ENCODE data around the gene TCTN3. TPM values are rescaled to one million over a fixed set of nuclear protein-coding genes. Genes with fewer than 3 reads are reported as not detected.

TCTN3 gene
- polyA plus RNA-seq, 2 donors = 6.4 to 10.5 TPM

DNA sequence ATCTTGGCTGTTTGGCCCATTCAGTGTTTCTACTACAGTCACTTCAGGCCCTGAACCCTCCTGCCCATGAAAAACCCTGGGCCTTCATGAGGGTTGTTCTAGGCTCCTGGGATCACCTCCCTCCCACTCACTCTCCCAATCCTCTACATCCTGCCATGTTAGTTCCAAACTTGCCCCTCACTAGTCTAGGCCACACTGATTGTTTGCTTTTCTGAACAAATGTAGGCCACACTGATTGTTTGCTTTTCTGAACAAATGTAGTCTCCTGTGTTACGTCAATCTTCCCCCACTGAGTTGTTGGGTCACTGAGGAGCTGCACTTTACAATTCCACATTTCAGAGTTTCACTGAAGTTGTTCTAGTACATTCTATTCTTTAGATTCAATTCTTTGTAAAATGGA is 31.9 kb downstream of the TCTN3 start:
- Histone ChIP-seq H3K4me3 (ENCODE audit: low read depth in 1 of 2, low read length in 2 of 2) (no peak overlapping the region), H3K27ac (ENCODE audit: low read depth in 2 of 2, low read length in 1 of 2) (no peak overlapping the region), H3K9me3 (ENCODE audit: control insufficient read depth in 2 of 2, insufficient read depth in 1 of 2, low read depth in 1 of 2, low read length in 1 of 2) (no peaks in the 10 kb centered on the region), H3K4me1 (ENCODE audit: control insufficient read depth in 2 of 2, insufficient read depth in 2 of 2, low read length in 1 of 2) (no peaks in the 10 kb centered on the region), H3K36me3 (ENCODE audit: control insufficient read depth in 2 of 2, insufficient read depth in 2 of 2, low read length in 1 of 2) (no peaks in the 10 kb centered on the region), H3K27me3 (ENCODE audit: control insufficient read depth in 1 of 2, insufficient read depth in 2 of 2, low read length in 2 of 2) (no peaks in the 10 kb centered on the region)
- 79 to 89% methylated on average over 1 of the region's 1 CpG for WGBS, 2 donors

DNA sequence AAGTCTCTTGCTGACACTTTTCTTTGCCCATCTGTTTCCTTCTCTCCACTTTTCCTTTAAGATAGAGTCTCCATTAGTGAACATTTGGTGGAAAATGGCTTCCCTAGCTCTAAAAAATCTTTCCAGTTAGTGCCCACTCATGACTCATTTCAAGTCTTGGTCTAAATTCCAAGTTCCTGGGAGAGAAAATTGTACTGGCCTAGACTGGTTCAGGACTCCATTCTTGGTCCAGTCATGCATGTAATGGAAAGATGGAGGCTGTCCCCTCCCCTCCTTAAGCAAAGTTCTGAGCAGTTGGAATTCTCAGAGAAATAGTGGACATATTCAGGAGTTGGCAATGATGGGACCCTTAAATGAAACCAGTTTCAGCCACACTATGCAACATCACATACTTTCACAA is 33.4 kb downstream of the TCTN3 start:
- H3K27me3 ChIP-seq (ENCODE audit: control insufficient read depth in 1 of 2, insufficient read depth in 2 of 2, low read length in 2 of 2) = no peaks in the 10 kb centered on the region

DNA sequence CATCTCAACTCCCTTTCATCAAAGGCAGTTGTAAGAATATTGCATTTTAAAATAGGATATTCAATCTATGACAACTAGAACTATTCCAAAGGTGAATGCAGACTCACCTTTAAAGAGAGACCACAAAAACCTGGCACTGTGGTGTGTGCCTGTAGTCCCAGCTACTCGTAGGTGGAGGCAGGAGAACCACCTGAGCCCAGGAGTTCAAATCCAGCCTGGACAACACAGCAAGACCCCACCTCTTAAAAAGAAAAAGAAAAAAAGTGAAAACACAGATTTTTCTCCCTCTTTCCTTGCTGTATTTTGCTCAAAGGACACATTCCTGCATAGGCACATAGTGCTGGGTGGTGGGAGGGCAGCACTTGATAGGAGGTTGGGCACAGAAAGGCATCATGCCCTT is 36.5 kb downstream of the TCTN3 start:
- Histone ChIP-seq H3K4me1 (ENCODE audit: control insufficient read depth in 2 of 2, insufficient read depth in 2 of 2, low read length in 1 of 2) (no peaks in the 10 kb centered on the region), H3K27me3 (ENCODE audit: control insufficient read depth in 1 of 2, insufficient read depth in 2 of 2, low read length in 2 of 2) (no peaks in the 10 kb centered on the region), H3K36me3 (ENCODE audit: control insufficient read depth in 2 of 2, insufficient read depth in 2 of 2, low read length in 1 of 2) (no peaks in the 10 kb centered on the region), H3K4me3 (ENCODE audit: low read depth in 1 of 2, low read length in 2 of 2) (peak overlapping the region in 1 of 2 donors; percentile 82), H3K27ac (ENCODE audit: low read depth in 2 of 2, low read length in 1 of 2) (no peak overlapping the region), H3K9me3 (ENCODE audit: control insufficient read depth in 2 of 2, insufficient read depth in 1 of 2, low read depth in 1 of 2, low read length in 1 of 2) (no peaks in the 10 kb centered on the region)
- WGBS, 2 donors = 42 to 71% methylated on average over 1 of the region's 1 CpG

More for the DNA sequence above, 33.4 kb downstream of the TCTN3 start:
- no peaks in the 10 kb centered on the region for H3K36me3 ChIP-seq (ENCODE audit: control insufficient read depth in 2 of 2, insufficient read depth in 2 of 2, low read length in 1 of 2)
- no peaks in the 10 kb centered on the region for H3K4me1 ChIP-seq (ENCODE audit: control insufficient read depth in 2 of 2, insufficient read depth in 2 of 2, low read length in 1 of 2)
- H3K9me3 ChIP-seq (ENCODE audit: control insufficient read depth in 2 of 2, insufficient read depth in 1 of 2, low read depth in 1 of 2, low read length in 1 of 2) = no peaks in the 10 kb centered on the region
- no peak overlapping the region for H3K4me3 ChIP-seq (ENCODE audit: low read depth in 1 of 2, low read length in 2 of 2)
- H3K27ac ChIP-seq (ENCODE audit: low read depth in 2 of 2, low read length in 1 of 2) = no peak overlapping the region

DNA sequence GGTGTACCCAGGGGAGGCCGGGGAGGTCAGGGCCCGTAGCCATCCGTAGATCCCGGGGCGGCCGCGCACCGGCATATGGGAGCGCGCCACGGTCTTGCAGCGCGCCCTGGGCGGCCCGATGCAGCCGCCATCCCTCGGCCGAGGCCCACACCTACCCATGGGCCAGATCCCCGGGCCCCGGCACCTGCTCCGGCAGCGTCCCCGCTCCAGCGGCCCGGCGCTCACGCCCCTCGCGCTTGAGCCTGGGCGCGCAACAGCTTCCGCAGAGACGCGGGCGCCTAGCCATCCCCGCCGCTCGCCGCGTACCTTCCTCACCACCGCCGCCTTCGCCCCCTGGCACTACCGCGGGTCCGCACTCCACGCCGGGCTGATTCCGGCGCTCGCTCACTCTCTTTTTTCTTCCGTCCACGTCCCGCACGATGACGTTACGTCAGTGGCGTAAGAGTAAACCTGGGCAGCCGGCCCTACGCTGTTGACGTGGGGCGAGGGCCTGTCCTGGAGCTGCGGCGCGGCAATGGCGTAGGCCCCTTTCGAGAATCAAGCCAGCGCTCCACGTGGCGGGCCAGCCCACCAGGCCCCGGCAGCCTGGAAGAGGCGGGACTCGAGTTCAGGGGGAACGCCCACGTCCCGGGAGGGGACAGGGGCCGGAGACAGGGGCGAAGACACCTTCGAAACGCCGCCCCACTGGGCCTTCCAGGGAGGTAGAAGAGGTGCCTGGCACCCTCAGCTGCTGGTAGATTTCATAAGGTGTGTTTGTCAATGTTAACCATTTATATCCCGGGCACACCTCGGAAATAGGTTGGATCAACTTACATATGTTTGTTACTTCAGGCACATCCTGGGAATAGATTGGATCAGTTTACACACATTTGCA is 37.2 kb downstream of the TCTN3 start, which contains the start of gene ALDH18A1:
Gene ALDH18A1 (minus strand): TSS at position 421 of the 874 bp plus-strand sequence. CDS start 3,334 bp downstream, outside the sequence.
- H3K4me3 ChIP-seq (ENCODE audit: low read depth in 1 of 2, low read length in 2 of 2) = peak within 1 kb of the TSS; percentile 77 to 82
- H3K27ac ChIP-seq (ENCODE audit: low read depth in 2 of 2, low read length in 1 of 2) = peak within 1 kb of the TSS in 1 of 2 donors; percentile 37
- 0% methylated on average over 64 to 83 of the region's 83 CpGs for WGBS, 2 donors
- no peaks in the 10 kb centered on the region for H3K4me1 ChIP-seq (ENCODE audit: control insufficient read depth in 2 of 2, insufficient read depth in 2 of 2, low read length in 1 of 2)
- no peaks in the 10 kb centered on the region for H3K27me3 ChIP-seq (ENCODE audit: control insufficient read depth in 1 of 2, insufficient read depth in 2 of 2, low read length in 2 of 2)
- no peaks in the 10 kb centered on the region for H3K9me3 ChIP-seq (ENCODE audit: control insufficient read depth in 2 of 2, insufficient read depth in 1 of 2, low read depth in 1 of 2, low read length in 1 of 2)
- peaks cover 0 to under 1% of the 10 kb centered on the region in 2 donors for H3K36me3 ChIP-seq (ENCODE audit: control insufficient read depth in 2 of 2, insufficient read depth in 2 of 2, low read length in 1 of 2)

DNA sequence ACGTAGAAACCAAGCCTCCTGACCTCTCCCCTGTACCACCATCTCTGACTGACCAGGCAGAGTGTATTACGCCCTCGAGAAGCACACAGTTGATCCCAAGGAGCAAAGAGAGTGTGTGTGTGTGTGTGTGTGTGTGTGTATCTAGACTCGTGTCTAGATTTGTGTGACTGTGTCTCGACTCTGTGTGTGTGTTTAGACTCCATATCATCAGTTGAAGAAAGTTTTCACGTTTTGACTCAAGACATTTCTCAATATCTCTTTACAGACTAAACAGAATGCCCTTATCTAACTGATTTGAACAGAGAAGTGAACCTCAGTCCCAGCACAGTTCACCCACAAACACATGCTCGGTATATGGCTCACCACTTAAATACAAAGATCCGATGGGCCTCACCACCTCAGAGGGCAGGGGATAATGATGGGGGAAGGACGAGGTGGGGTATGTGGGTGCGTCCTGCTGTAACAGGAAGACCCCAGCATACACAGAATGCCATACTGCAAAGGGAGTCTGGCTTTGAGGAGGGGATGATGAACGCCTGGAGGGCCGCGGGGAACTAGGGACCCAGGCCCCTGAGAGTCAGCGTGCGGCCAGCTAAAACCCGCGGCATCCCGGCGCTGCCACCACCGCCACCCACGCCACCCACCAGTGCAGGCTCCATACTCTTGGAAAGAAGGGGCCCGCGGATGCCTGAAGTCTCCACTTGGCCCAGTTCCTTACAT is 38.0 kb downstream of the TCTN3 start:
- H3K4me3 ChIP-seq (ENCODE audit: low read depth in 1 of 2, low read length in 2 of 2) = peak overlapping the region; percentile 77 to 82
- no peaks in the 10 kb centered on the region for H3K4me1 ChIP-seq (ENCODE audit: control insufficient read depth in 2 of 2, insufficient read depth in 2 of 2, low read length in 1 of 2)
- H3K9me3 ChIP-seq (ENCODE audit: control insufficient read depth in 2 of 2, insufficient read depth in 1 of 2, low read depth in 1 of 2, low read length in 1 of 2) = no peaks in the 10 kb centered on the region
- peaks cover 0 to 3% of the 10 kb centered on the region in 2 donors for H3K36me3 ChIP-seq (ENCODE audit: control insufficient read depth in 2 of 2, insufficient read depth in 2 of 2, low read length in 1 of 2)
- WGBS, 2 donors = 7 to 8% methylated on average over 23 of the region's 23 CpGs
- peak overlapping the region in 1 of 2 donors; percentile 37 for H3K27ac ChIP-seq (ENCODE audit: low read depth in 2 of 2, low read length in 1 of 2)
- no peaks in the 10 kb centered on the region for H3K27me3 ChIP-seq (ENCODE audit: control insufficient read depth in 1 of 2, insufficient read depth in 2 of 2, low read length in 2 of 2)

DNA sequence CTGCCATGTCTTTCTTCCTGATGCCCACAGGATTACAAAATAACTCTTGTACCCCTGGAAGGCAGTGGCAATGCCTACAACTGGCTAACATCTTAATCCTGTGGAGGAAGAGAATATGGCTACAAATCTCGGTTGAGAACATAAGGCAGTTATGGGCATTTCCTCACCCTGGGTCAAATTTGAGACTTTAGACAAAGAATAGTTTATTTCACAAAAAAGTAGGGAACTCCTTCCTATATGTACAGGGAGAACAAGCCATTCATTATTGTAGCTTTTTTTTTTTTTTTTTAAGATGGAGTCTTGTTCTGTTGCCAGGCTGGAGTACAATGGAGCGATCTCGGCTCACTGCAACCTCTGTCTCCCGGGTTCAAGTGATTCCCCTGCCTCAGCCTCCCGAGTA is 39.8 kb downstream of the TCTN3 start:
- H3K27me3 ChIP-seq (ENCODE audit: control insufficient read depth in 1 of 2, insufficient read depth in 2 of 2, low read length in 2 of 2) = no peaks in the 10 kb centered on the region
- H3K27ac ChIP-seq (ENCODE audit: low read depth in 2 of 2, low read length in 1 of 2) = no peak overlapping the region
- H3K4me3 ChIP-seq (ENCODE audit: low read depth in 1 of 2, low read length in 2 of 2) = no peak overlapping the region
- H3K4me1 ChIP-seq (ENCODE audit: control insufficient read depth in 2 of 2, insufficient read depth in 2 of 2, low read length in 1 of 2) = no peaks in the 10 kb centered on the region
- peaks cover 3 to 4% of the 10 kb centered on the region in 2 donors for H3K36me3 ChIP-seq (ENCODE audit: control insufficient read depth in 2 of 2, insufficient read depth in 2 of 2, low read length in 1 of 2)
- no peaks in the 10 kb centered on the region for H3K9me3 ChIP-seq (ENCODE audit: control insufficient read depth in 2 of 2, insufficient read depth in 1 of 2, low read depth in 1 of 2, low read length in 1 of 2)
- 88 to 90% methylated on average over 5 of the region's 5 CpGs for WGBS, 2 donors

DNA sequence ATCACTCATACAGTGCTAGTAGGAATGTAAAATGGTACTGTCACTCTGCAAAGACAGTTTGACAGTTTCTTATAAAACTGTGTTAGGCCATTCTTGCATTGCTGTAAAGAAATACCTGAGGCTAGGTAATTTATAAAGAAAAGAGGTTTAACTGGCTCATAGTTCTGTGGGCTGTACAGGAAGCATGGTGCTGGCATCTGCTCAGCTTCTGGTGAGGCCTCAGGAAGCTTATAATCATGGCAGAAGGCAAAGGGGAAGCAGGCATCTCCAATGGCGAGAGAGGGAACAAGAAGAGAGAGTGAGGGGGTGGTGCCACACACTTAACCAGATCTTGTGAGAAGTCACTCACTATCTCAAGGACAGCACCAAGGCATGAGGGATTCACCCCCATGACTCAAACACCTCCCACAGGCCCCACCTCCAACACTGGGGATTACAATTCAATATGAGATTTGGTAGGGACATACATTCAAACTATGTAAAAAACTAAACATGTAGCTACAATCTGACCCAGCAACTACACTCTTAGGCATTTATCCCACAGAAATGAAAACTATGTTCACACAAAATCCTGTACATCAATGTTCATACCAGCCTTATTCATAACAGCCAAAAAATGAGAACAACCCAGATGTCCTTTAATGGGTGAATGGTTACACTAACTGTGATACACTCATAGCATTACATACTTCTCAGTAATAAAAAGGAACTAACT is 42.2 kb downstream of the TCTN3 start:
- Histone ChIP-seq H3K4me1 (ENCODE audit: control insufficient read depth in 2 of 2, insufficient read depth in 2 of 2, low read length in 1 of 2) (no peaks in the 10 kb centered on the region), H3K36me3 (ENCODE audit: control insufficient read depth in 2 of 2, insufficient read depth in 2 of 2, low read length in 1 of 2) (peaks cover 4% of the 10 kb centered on the region in 2 donors)
- WGBS, 2 donors = 93 to 100% methylated on average over 1 of the region's 1 CpG

DNA sequence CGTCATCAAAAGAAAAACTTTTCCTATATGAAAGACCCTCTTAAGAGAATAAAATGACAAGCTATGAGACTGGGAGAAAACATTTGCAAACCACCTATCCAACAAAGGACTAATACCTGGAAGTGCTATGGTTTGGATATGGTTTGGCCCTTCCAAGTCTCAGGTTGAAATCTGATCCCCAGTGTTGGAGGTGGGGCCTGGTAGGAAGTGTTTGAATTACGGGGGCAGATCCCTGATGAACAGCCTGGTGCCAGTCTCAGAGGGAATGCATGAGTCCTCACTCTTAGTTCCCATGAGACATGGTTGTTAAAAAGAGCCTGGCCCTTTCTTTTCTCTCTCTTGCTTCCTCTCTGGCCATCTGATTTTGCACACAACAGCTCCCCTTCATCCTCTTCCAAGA is 43.5 kb downstream of the TCTN3 start:
- WGBS, 2 donors = 65 to 69% methylated on average over 2 of the region's 2 CpGs
- H3K4me3 ChIP-seq (ENCODE audit: low read depth in 1 of 2, low read length in 2 of 2) = no peak overlapping the region
- H3K27ac ChIP-seq (ENCODE audit: low read depth in 2 of 2, low read length in 1 of 2) = no peak overlapping the region
- H3K4me1 ChIP-seq (ENCODE audit: control insufficient read depth in 2 of 2, insufficient read depth in 2 of 2, low read length in 1 of 2) = peaks cover 0 to 4% of the 10 kb centered on the region in 2 donors
- H3K36me3 ChIP-seq (ENCODE audit: control insufficient read depth in 2 of 2, insufficient read depth in 2 of 2, low read length in 1 of 2) = peaks cover 4 to 9% of the 10 kb centered on the region in 2 donors
- H3K27me3 ChIP-seq (ENCODE audit: control insufficient read depth in 1 of 2, insufficient read depth in 2 of 2, low read length in 2 of 2) = no peaks in the 10 kb centered on the region
- no peaks in the 10 kb centered on the region for H3K9me3 ChIP-seq (ENCODE audit: control insufficient read depth in 2 of 2, insufficient read depth in 1 of 2, low read depth in 1 of 2, low read length in 1 of 2)

More for the DNA sequence above, 42.2 kb downstream of the TCTN3 start:
- Histone ChIP-seq H3K27me3 (ENCODE audit: control insufficient read depth in 1 of 2, insufficient read depth in 2 of 2, low read length in 2 of 2) (no peaks in the 10 kb centered on the region), H3K9me3 (ENCODE audit: control insufficient read depth in 2 of 2, insufficient read depth in 1 of 2, low read depth in 1 of 2, low read length in 1 of 2) (no peaks in the 10 kb centered on the region), H3K27ac (ENCODE audit: low read depth in 2 of 2, low read length in 1 of 2) (no peak overlapping the region), H3K4me3 (ENCODE audit: low read depth in 1 of 2, low read length in 2 of 2) (no peak overlapping the region)

DNA sequence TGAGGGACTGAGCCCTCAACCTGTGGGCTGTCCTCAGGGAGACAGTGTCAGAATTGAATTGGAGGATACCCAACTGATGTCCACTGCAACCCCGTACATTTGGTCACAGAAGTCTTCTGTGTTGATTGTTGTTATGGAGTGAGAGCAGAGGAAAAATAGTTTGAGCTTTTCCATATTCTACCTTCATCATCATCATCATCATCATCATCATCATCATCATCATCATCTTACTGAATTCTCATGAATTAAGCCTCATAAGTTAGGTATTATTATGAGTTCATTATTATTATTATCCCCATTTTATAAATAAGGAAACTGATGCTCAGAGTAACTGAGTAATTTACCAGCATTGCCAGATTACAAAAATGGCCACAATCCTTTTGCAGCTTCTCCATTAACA is 45.6 kb downstream of the TCTN3 start:
- no peaks in the 10 kb centered on the region for H3K9me3 ChIP-seq (ENCODE audit: control insufficient read depth in 2 of 2, insufficient read depth in 1 of 2, low read depth in 1 of 2, low read length in 1 of 2)
- no peaks in the 10 kb centered on the region for H3K27me3 ChIP-seq (ENCODE audit: control insufficient read depth in 1 of 2, insufficient read depth in 2 of 2, low read length in 2 of 2)
- H3K36me3 ChIP-seq (ENCODE audit: control insufficient read depth in 2 of 2, insufficient read depth in 2 of 2, low read length in 1 of 2) = peaks cover 4 to 9% of the 10 kb centered on the region in 2 donors
- H3K4me3 ChIP-seq (ENCODE audit: low read depth in 1 of 2, low read length in 2 of 2) = no peak overlapping the region
- no peak overlapping the region for H3K27ac ChIP-seq (ENCODE audit: low read depth in 2 of 2, low read length in 1 of 2)
- H3K4me1 ChIP-seq (ENCODE audit: control insufficient read depth in 2 of 2, insufficient read depth in 2 of 2, low read length in 1 of 2) = peaks cover 0 to 4% of the 10 kb centered on the region in 2 donors
- WGBS, 2 donors = 97 to 100% methylated on average over 1 of the region's 1 CpG
